Vagina (tissue), 2 donors: ENCODE measurements around the gene RAD1.

Experiments used
- CTCF ChIP-seq, 3 experiments: fragments of 450-650 bp in 2 of 3; fragments of 200-600 bp in 1 of 3; sonication (generic) in 1 of 3; IDR thresholded peaks; one replicate each; pipeline ENCODE4 v1.5.1; 2017 to 2019; ENCODE audit warnings: antibody characterized with exemption in 3 of 3, mild to moderate bottlenecking in 2 of 3, moderate library complexity in 2 of 3
- POLR2A ChIP-seq, 2 donors: fragments of 450-650 bp; IDR thresholded peaks; one replicate each; pipeline ENCODE4 v1.6.1; 2017; ENCODE audit warnings: antibody characterized with exemption in 2 of 2, mild to moderate bottlenecking in 2 of 2, moderate library complexity in 2 of 2

- TF ChIP-seq CTCF (IDR thresholded peaks at IDR 0.05), result no peak
- no peak for TF ChIP-seq POLR2A (IDR thresholded peaks at IDR 0.05)
Observed at GRCh38 chr5:34932947-34933346, 17.6 kb upstream of the RAD1 start.
